Right atrium auricular region (tissue), 2 donors: Measurements from ENCODE around the gene MCF2L2. TPM values are rescaled to one million over a fixed set of nuclear protein-coding genes. Genes with fewer than 3 reads are reported as not detected.

Source experiments
- DNase-seq: peaks from one replicate; pipeline ENCODE4 v3.0.0-alpha.2; 2019; ENCODE audit warnings: low spot score
- H3K27ac ChIP-seq, 2 donors: fragments of 200-600 bp; sonication (generic); 1 replicate in 1 of 2; 2 replicates in 1 of 2; pipeline ENCODE4 v1.5.1; 2016 to 2019
- H3K27me3 ChIP-seq, 2 donors: fragments of 200-600 bp; sonication (generic); one replicate each; pipeline versions ENCODE4 v1.5.1 to v1.6.0; 2017 to 2019
- H3K36me3 ChIP-seq: fragments of 200-600 bp; sonication (generic); one replicate; pipeline ENCODE4 v1.5.1; 2016
- H3K4me1 ChIP-seq, 2 donors: fragments of 200-600 bp; sonication (generic); one replicate each; pipeline versions ENCODE4 v1.5.1 to v1.6.0; 2017 to 2019
- H3K4me3 ChIP-seq, 2 donors: fragments of 200-600 bp; sonication (generic); 1 replicate in 1 of 2; 2 replicates in 1 of 2; pipeline ENCODE4 v1.5.1; 2017 to 2019; ENCODE audit warnings: mild to moderate bottlenecking in 1 of 2, moderate library complexity in 1 of 2
- H3K9me3 ChIP-seq, 2 donors: fragments of 200-600 bp; sonication (generic); one replicate each; pipeline ENCODE4 v1.5.1; 2019
- CTCF ChIP-seq, 2 donors: fragments of 200-600 bp; sonication (generic); IDR thresholded peaks; one replicate each; pipeline ENCODE4 v1.5.1; 2019; ENCODE audit warnings: antibody characterized with exemption in 2 of 2
- total RNA-seq, 2 donors: library from RNA; depleted of rRNA; stranded (reverse); fragments of >200 nt; gene quantifications; one replicate each; pipeline ENCODE4 v1.1.0, GENCODE V29; 2016

Gene MCF2L2
- total RNA-seq, 2 donors from 2014 or later = 0.08 TPM; not detected in 1

GRCh38 chr3:183275418-183275817 is 153.0 kb downstream of the MCF2L2 start:
- peaks cover 4% of the 10 kb centered on the region for H3K36me3 ChIP-seq
- no peaks in the 10 kb centered on the region for H3K27me3 ChIP-seq
- no peak for DNase-seq
- TF ChIP-seq CTCF (IDR thresholded peaks at IDR 0.05) = no peak
- no peaks in the 10 kb centered on the region for H3K9me3 ChIP-seq
- peaks cover 0 to 7% of the 10 kb centered on the region in 2 donors for H3K4me1 ChIP-seq
- no peak overlapping the region for H3K27ac ChIP-seq
- no peak overlapping the region for H3K4me3 ChIP-seq

- Histone ChIP-seq H3K4me1 (peaks cover 0 to 7% of the 10 kb centered on the region in 2 donors), H3K27ac (no peak overlapping the region), H3K9me3 (no peaks in the 10 kb centered on the region), H3K27me3 (no peaks in the 10 kb centered on the region), H3K36me3 (peaks cover 8% of the 10 kb centered on the region), H3K4me3 (no peak overlapping the region)
- TF ChIP-seq CTCF (IDR thresholded peaks at IDR 0.05) = no peak
- no peak for DNase-seq
Observed at GRCh38 chr3:183274609-183275008, 153.8 kb downstream of the MCF2L2 start.

- DNase-seq = no peak
- H3K36me3 ChIP-seq = peaks cover 8% of the 10 kb centered on the region
- no peak for TF ChIP-seq CTCF (IDR thresholded peaks at IDR 0.05)
- H3K4me1 ChIP-seq = peaks cover 0 to 7% of the 10 kb centered on the region in 2 donors
- H3K27me3 ChIP-seq = no peaks in the 10 kb centered on the region
- no peak overlapping the region for H3K27ac ChIP-seq
- no peaks in the 10 kb centered on the region for H3K9me3 ChIP-seq
- no peak overlapping the region for H3K4me3 ChIP-seq
Observed at GRCh38 chr3:183272791-183273190, 155.6 kb downstream of the MCF2L2 start.

- Histone ChIP-seq H3K9me3 (no peaks in the 10 kb centered on the region), H3K4me1 (peaks cover 0 to 7% of the 10 kb centered on the region in 2 donors), H3K27ac (no peak overlapping the region), H3K36me3 (peaks cover 8% of the 10 kb centered on the region), H3K27me3 (no peaks in the 10 kb centered on the region), H3K4me3 (no peak overlapping the region)
- TF ChIP-seq CTCF (IDR thresholded peaks at IDR 0.05) = no peak
- DNase-seq = no peak
Observed at GRCh38 chr3:183272142-183272541, 156.3 kb downstream of the MCF2L2 start.

- Histone ChIP-seq H3K36me3 (peaks cover 8% of the 10 kb centered on the region), H3K4me3 (no peak overlapping the region), H3K4me1 (peaks cover 0 to 9% of the 10 kb centered on the region in 2 donors), H3K27ac (no peak overlapping the region), H3K9me3 (no peaks in the 10 kb centered on the region), H3K27me3 (no peaks in the 10 kb centered on the region)
- DNase-seq = no peak
- TF ChIP-seq CTCF (IDR thresholded peaks at IDR 0.05) = no peak
Observed at GRCh38 chr3:183270344-183270743, 158.1 kb downstream of the MCF2L2 start.

- no peaks in the 10 kb centered on the region for H3K9me3 ChIP-seq
- no peak overlapping the region for H3K27ac ChIP-seq
- H3K4me3 ChIP-seq = no peak overlapping the region
- TF ChIP-seq CTCF (IDR thresholded peaks at IDR 0.05) = no peak
- DNase-seq = no peak
- H3K4me1 ChIP-seq = peaks cover 0 to 15% of the 10 kb centered on the region in 2 donors
- H3K36me3 ChIP-seq = peaks cover 8% of the 10 kb centered on the region
- no peaks in the 10 kb centered on the region for H3K27me3 ChIP-seq
Observed at GRCh38 chr3:183269345-183269744, 159.1 kb downstream of the MCF2L2 start.
